HL-60/S4 treated with phorbol 12-myristate 13-acetate at 8.2 ng/mL for 4 days and 3 days (cell line): ENCODE results near the gene ELFN1.

Experiments
- in situ Hi-C: fragments of 300-500 bp; cut with MboI; formaldehyde crosslinking; loops from 2 replicates; pipeline ENCODE4 v1.15.0; 2022; ENCODE audit warnings: low sequenced_read_pairs

The ELFN1 gene

DNA sequence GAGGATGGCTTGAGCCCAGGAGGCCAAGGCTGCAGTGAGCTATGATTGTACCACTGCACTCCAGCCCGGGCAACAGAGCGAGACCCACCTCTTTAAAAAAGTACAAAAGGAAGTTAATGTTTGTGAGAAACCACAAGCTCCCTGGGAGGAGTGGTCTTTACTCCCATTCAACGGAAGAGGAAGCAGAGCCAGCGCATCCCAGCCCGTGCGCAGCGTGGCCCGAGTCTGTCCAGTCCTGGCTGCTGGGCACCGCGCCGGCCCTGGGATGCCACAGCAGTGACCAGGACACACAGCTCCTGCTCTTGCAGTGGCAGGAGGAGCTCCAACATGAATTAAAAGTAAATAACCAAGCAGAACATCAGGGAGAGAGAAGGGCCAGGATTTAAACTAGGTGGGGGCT lies 68.4 kb downstream of the ELFN1 start:
- in situ Hi-C loops: no loop called here

DNA sequence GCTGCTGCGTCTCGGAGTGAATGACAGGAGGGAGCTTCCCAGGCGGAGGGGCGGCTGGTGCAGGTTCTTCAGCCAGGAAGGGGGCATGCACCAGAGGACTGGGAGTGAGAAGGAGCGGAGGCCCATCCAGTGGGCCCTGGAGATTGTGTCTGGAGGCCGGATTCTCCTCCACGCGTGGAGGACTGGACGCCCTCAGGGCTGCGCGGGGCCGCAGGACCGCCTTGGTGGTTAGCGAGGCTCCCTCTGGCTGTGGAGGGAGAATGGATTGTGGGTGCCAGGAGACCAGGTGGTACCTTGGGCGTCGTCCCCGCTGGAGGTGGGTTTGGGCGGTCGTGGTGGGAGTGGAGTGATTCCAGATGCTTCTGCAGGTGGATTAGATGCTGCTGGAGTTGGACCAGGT lies 68.9 kb downstream of the ELFN1 start:
- in situ Hi-C loops: no loop called here

DNA sequence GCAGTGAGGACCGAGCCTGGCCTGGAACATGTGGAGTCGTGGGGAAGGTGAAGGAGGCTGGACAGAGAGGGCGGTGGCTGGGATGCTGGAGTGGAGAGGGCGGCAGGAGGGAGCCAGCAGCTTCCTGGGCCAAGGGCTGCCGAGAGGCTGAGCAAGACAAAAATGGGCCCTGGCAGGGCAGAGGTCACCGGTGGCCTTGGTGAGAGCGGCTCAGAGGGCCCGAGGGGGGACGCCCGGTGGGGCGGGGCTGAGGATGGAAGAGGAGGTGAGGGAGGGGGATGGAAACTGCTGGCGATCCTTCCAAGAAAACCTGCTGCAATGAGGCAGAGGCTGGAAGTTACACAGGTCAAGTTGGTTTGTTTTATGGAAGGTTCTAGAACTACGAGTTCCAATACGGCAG lies 69.5 kb downstream of the ELFN1 start:
- in situ Hi-C loops: no loop called here

DNA sequence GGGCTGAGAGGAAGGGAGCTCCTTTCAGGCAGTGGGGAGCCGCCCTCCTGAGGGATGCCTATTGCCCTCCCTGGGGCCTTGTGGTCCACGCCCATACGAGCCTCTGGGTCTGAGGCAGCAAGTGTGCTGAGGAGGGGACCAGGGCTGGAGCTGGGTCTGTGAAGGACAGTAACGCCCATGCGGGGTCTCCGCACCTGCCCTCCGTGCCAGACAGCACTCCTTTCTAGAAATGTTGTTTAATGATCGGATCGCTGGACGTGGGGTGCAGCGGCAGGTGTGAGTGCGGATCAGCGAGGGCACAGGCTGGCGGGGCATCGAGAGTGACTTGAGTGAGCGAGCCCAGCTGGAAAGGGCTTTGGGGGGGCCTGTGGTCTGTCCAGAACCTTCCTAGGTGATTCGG lies 70.1 kb downstream of the ELFN1 start:
- in situ Hi-C loops: no loop called here

DNA sequence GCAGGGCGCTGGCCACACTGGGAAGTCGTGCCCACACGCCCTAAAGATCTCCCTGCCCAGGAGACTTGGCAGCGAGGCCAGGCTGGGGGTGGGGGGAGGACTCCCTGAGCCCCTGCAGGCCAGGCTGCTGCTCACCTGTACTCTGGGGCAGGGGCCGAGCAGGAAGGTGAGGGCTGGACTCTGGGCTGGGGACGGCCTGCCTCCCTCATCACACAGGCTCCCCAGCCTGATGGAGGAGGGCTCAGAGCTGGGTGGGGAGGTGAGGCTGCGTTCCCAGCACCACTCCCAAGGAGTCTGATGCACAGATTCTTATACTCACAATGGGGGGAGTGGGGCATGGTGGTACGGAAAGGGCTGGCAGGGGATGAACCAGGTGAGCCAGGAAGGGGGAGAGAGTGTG lies 71.2 kb downstream of the ELFN1 start:
- in situ Hi-C loops: no loop called here

DNA sequence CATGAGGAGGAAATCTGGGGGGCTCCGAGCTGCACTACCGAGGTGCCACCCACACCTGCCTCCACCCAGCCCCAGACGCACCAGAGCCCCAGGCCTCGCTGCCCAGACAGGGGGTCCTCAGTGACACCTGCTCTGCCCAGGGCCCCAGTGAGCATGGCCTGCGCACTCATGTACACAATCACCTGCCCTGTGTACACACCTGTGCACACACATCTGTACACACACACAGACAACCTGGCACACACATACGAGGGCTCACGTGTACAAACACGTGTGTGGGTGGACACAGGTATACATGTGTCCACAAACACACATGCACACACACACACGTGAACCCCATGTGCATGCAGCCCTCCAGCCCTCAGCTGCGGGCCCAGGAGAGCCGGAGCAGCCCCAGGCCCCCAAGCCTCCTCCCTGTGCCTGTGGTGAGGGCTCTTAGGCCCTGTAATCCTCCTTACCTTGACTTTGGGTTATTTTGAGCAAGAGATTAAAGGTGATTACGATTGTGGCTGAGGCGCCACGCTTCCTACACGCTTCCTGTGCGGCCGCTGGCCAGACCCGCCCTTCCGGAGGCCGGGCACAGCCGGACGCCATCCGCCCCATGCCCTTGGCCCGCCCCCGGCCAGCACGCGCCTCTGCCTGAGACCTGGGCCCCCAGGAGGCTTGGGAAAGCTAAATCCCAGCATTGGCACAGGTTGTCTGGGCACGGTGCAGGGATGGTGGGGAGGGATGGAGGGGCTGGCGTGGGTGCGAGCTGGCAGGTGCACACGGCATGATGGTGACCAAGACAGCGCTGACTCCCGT lies 71.9 kb downstream of the ELFN1 start:
- in situ Hi-C loops: no loop called here

DNA sequence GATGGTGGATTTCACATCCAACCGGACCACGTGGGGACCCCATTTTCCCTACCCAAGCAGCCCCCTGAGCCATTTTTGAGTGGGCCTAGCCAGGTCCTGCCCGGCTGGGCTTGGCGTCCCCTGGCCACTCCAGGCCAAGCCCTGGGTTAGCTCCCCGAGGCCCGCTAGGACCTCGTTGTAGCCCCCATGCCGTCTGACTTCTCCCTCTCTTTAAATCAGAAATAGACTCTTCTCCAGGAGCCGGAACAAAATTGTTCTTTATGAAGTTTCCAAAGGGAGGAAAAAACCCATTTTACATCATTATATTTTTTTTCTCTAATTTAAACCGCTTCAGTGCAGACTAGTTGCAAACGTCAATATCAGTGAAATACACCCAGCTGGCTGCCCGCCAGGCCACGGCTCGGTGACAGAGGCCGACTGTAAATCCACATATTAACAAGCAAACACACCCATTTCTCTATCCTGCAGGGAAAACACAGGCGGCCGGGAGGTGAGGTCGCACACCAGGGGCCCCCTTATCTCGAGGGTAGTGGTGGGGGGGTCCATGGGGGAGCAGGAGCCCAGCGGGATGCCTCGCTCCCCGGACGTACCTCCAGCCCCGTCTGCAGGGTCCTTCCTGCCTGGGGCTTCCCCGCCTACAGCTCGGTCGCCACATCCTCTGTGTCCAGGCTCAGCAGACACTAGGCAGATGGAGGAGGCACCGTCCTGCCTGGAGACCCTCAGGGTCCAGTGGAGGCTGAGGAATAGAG lies 72.7 kb downstream of the ELFN1 start:
- in situ Hi-C loops: no loop called here

DNA sequence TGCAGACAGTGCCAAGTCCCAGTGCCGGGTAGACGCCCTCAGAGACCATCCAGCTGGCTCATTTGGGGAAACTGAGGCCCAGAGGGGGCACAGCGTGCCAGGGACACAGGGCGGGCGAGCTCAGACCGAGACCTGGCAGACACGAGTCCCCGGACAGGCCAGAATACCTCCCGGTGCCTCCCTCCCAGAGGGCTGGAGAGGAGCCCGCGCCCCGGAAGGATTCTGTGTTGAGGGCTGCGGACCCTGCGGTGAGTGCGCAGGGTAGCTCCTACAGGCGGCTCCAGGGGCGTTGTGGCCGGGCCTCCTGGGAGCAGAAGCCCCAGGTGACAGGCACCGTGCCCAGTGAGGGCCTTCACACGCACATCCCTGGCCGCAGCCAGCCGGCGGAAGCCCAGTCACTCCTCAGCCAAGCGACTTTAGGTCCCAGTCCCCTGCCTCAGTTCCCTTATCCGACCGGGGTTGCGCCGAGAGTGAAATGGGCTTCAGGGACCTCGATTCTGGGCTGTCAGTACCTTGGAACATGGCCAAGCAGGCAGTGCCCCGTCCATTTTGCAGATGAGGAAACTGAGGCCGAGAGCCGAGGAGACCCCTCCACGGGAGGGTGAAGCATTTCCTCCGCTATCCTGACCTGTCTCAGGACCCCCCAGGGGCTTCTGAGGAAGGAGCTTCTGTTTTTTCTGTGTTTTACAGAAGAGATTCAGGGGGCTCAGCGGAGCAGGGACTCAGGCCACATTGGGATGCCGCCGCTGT lies 73.6 kb downstream of the ELFN1 start:
- in situ Hi-C loops: no loop called here

DNA sequence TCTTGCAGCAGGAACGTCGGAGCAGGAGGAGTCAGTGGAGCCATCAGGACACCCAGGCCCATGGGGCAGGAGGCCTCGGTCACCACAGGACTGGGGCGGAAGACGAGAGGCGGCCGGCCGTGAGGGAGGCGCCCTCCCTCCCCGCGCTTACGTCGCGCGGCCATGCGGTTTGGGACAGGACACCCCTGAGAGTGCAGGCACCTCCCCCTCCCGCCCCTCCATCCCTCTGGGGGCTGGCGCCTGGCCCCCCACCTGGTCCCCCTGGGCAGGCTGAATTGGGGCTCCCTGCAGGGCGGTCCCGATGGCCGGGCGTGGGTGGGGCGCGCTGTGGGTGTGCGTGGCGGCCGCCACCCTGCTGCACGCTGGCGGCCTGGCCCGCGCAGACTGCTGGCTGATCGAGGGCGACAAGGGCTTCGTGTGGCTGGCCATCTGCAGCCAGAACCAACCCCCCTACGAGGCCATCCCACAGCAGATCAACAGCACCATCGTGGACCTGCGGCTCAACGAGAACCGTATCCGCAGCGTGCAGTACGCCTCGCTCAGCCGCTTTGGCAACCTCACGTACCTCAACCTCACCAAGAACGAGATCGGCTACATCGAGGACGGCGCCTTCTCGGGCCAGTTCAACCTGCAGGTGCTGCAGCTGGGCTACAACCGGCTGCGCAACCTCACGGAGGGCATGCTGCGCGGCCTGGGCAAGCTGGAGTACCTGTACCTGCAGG lies 74.4 kb downstream of the ELFN1 start:
- in situ Hi-C loops: no loop called here

DNA sequence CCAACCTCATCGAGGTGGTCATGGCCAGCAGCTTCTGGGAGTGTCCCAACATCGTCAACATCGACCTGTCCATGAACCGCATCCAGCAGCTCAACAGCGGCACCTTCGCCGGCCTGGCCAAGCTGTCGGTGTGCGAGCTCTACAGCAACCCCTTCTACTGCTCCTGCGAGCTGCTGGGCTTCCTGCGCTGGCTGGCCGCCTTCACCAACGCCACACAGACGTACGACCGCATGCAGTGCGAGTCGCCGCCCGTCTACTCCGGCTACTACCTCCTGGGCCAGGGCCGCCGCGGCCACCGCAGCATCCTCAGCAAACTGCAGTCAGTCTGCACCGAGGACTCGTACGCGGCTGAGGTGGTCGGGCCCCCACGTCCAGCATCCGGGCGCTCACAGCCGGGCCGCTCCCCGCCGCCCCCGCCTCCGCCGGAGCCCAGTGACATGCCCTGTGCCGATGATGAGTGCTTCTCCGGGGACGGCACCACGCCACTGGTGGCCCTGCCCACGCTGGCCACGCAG lies 75.0 kb downstream of the ELFN1 start:
- in situ Hi-C loops: no loop called here

DNA sequence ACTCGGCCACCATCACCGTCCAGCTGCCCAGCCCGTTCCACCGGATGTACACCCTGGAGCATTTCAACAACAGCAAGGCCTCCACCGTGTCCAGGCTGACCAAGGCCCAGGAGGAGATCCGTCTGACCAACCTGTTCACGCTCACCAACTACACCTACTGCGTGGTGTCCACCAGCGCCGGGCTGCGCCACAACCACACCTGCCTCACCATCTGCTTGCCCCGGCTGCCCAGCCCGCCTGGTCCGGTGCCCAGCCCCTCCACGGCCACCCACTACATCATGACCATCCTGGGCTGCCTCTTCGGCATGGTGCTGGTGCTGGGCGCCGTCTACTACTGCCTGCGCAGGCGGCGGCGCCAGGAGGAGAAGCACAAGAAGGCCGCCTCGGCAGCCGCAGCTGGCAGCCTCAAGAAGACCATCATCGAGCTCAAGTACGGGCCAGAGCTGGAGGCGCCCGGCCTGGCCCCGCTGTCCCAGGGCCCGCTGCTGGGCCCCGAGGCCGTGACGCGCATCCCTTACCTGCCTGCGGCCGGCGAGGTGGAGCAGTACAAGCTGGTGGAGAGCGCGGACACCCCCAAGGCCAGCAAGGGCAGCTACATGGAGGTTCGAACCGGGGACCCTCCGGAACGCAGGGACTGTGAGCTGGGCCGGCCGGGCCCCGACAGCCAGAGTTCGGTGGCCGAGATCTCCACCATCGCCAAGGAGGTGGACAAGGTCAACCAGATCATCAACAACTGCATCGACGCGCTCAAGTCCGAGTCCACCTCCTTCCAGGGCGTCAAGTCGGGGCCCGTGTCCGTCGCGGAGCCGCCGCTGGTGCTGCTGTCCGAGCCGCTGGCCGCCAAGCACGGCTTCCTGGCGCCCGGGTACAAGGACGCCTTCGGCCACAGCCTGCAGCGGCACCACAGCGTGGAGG lies 75.8 kb downstream of the ELFN1 start:
- in situ Hi-C loops: no loop called here

DNA sequence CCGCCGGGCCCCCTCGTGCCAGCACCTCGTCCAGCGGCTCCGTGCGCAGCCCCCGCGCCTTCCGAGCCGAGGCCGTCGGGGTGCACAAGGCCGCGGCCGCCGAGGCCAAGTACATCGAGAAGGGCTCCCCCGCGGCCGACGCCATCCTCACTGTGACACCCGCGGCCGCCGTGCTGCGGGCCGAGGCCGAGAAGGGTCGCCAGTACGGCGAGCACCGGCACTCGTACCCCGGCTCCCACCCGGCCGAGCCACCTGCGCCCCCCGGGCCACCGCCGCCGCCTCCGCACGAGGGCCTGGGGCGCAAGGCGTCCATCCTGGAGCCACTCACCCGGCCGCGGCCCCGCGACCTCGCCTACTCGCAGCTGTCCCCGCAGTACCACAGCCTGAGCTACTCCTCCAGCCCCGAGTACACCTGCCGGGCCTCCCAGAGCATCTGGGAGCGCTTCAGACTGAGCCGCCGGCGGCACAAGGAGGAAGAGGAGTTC lies 76.5 kb downstream of the ELFN1 start:
- in situ Hi-C loops: no loop called here

DNA sequence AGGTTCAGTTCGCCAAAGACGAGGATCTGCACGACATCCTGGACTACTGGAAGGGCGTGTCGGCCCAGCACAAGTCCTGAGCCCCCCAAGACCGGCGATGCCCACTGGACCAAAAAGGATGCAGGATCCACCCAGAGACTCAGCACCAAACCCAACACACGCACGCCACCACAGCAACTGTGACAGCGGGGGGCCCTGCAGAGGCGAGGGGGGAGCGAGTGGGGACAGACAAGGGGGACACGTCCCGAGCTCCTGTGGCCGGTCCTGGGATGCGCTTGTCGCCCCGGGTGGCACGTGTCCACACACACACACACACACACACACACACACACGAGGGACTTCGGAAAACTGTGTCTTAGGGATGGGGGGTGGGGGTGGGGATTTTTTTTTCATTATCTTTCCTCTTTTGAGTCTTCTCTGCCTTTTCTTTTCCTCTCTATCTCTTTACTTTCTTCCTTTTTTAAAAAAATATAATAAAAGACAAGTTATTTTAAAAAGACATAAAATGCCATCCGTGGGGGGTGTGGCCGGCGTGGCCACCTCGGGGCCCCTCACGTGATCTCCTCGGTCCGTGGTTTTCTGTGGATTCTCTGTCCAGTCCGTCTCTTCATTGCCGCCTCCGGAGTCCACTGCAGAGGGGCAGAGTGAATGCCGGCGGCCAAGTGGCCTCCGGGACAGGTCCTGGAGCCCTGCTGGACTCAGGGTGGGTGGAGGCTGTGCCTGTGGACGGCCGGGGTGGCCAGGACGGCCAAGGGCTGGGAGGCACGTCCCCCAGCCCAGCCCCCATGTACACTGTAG lies 77.1 kb downstream of the ELFN1 start:
- in situ Hi-C loops: no loop called here

DNA sequence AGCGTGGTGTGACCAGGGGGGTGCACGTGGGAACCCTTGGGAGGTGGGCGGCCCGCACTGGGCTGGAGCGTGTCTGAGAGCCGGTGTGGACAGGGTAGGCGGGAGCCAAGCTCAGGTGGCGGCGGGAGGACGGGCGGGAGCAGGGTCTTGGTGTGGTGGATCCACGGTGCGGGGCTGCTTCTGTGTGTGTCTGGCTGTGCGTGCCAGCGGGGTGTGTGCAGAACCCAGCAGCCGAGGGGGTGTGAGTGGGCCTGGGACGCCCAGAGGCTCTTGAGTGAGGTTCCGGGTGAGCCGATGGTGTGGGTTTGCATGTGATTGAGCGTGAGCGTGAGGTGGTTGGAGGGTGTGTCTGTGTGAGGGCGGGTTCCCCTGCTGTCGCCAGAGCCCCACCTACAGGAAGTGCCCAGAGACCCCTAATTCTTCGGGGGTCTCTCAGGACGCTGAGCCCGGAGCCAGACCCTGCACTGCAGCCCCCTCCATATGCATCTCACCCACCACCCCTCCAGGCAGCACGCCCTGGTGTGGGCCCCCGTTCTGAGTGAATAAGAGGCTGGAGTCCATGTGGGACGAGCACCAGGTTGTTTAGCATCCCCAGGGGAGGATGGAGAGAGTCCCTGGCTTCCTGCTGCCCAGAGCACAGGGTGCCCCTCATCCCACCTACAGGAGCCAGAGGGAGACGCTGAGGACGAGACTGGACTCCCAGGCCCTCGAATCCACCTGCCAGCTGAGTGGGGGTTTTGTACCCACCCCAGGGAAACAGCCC lies 78.2 kb downstream of the ELFN1 start:
- in situ Hi-C loops: no loop called here

DNA sequence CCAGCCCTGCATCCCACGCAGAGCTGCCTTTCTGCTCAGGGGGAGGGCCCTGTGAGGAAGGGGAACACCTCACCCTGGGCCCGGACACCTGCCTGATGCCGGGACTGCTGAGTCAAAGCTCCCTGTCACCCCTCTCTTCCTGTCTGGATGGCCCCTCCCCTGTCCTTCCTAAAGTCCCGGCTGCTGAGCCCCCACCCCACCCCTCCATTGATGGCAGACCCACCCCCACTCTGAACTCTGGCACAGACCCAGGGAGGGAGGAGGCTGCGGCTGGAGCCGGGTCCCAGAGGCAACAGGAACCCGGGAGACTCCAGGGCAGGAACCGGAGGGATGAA lies 78.7 kb downstream of the ELFN1 start:
- in situ Hi-C loops: no loop called here

DNA sequence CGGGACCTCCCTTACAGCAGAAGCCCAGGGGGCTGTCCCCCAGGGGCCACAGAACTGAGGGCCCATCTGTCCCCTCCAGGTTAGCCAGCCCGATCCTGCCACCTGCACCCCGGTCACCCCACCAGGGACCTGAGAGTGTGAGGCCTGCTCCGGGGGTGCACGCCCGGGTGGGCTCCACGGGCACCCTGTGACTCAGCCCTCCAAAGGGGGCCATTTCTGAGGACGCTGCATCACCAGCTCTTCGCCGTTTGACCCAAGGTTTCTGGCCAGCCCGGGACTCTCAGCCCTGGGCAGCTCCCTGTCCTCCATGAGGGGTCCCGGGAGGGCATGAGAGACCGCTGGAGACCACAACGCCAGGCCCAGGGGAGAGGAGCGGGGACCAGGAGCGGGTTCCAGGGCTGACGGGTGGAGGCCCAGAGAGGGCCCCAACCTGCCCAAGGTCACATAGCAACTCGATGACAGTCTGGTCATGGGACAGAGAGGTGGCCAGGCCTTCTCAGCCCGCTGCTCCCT lies 79.3 kb downstream of the ELFN1 start:
- in situ Hi-C loops: no loop called here

DNA sequence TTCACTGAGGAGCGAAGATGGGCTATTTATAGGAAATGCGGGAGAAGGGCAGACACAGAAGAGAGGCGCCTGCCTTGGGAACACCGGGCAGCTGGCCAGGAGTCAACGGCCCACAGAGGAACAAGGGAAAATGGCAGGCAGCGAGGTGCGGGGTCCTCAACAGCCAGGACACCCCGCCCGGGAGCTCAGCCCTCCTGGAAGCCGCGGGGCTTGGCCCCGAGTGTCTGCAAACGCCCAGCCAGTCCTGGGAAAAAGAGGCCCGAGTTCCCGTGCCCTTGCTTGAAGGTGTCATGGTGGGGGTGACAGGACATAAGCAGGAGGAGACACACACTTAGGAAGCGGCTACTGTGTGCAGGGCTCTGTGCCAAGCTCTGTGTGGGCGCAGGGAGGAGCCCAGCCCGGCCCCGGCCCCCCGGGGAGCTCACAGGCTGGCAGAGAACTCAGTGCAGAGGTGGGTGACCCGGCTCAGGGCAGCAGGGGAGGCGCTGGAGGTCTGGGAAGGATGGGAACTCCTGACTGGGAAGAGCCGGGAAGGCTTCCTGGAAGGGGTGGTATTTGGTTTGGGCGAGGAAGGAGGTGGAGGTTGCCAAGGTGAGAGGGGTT lies 79.9 kb downstream of the ELFN1 start:
- in situ Hi-C loops: no loop called here
